Activated CD8-positive, alpha-beta memory T cell treated with anti-CD3 and anti-CD28 coated beads for 36 hours (primary cell): ENCODE results near the gene KLHL9. TPM values are rescaled to one million over a fixed set of nuclear protein-coding genes. Genes with fewer than 3 reads are reported as not detected.

Experiments
- total RNA-seq, 2 experiments: library from RNA; stranded (reverse); gene quantifications; one replicate each; pipeline ENCODE4 v1.2.3, GENCODE V29; 2021

Gene KLHL9
- total RNA-seq, 2 experiments from 2014 or later, result 13.2 to 14.2 TPM

Other genes starting within 250 kb of the KLHL9 start
- gene IFNW1, start 193.6 kb downstream of the KLHL9 start, total RNA-seq, result not detected
- gene IFNA21, start 168.7 kb downstream of the KLHL9 start, total RNA-seq, result not detected
- not detected for gene IFNA4, start 147.8 kb downstream of the KLHL9 start, total RNA-seq
- not detected for gene IFNA7, start 133.2 kb downstream of the KLHL9 start, total RNA-seq
- gene IFNA10, start 128.3 kb downstream of the KLHL9 start, total RNA-seq, result not detected
- not detected for gene IFNA16, start 118.1 kb downstream of the KLHL9 start, total RNA-seq
- not detected for gene IFNA17, start 107.2 kb downstream of the KLHL9 start, total RNA-seq
- gene IFNA14, start 95.4 kb downstream of the KLHL9 start, total RNA-seq, result not detected
- not detected for gene IFNA5, start 30.1 kb downstream of the KLHL9 start, total RNA-seq
- gene IFNA6, start 15.5 kb upstream of the KLHL9 start, total RNA-seq, result not detected
- gene IFNA13, start 32.7 kb upstream of the KLHL9 start, total RNA-seq, result not detected
- not detected for gene IFNA2, start 50.0 kb upstream of the KLHL9 start, total RNA-seq
- not detected for gene IFNA8, start 73.7 kb upstream of the KLHL9 start, total RNA-seq
- not detected for gene IFNA1, start 105.0 kb upstream of the KLHL9 start, total RNA-seq
- not detected for gene IFNE, start 146.9 kb upstream of the KLHL9 start, total RNA-seq